ENCODE results near the gene DOP1B.

DOP1B gene

GRCh38 chr21:36149788-36150711 is 6.6 kb upstream of the DOP1B start:
- no peak for TF ChIP-seq CTCF (IDR thresholded peaks at IDR 0.05; ENCODE audit: low read length, missing control alignments)

DNA sequence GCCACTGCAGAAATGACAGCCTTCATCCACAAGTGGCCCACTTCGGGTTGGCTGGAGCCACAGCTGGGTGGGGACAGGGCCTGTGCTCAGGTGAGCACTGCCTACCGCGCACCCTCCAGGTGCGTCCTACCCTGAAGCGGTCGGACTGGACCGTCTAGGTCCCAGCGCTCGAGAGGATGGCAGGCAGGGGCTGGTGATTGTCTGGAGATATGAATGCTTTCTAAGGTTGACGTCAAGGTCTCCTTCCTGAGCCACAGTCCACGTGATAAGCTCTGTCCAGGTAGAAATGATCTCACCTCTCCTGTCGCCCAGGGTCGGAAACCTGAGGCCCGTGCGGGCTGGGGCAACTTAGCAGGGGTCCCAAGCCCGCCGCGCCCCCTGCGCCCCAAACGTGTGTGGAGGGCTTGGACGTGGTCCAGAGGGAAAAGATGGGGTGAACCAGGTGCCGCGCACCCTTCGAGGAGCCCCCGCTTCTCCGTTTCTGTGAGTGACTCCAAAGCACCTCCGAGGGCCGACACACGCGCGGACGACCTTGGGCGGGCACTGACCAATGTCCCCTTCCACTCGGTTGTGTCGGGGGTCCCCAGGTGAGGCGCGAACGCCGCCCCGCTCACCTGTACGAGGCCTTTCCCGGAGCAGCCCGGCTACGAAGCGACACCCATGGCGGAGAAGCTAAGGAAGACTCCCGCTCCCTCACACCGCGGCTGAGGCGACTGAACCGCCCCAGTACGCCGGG is 853 bp upstream of the DOP1B start:
- TF ChIP-seq CTCF (IDR thresholded peaks at IDR 0.05; ENCODE audit: low read length, missing control alignments) = no peak
- peak overlapping the region; percentile 70 for H3K4me3 ChIP-seq (replicated peaks; ENCODE audit: low read depth, low read length)
- DNase-seq (ENCODE audit: low read depth) = no peak

More at GRCh38 chr21:36149788-36150711, 6.6 kb upstream of the DOP1B start:
- H3K4me3 ChIP-seq (replicated peaks; ENCODE audit: low read depth, low read length) = no peak overlapping the region
- DNase-seq (ENCODE audit: low read depth) = peak; percentile 48

GRCh38 chr21:36156339-36156814 is 247 bp upstream of the DOP1B start:
- peak; percentile 99 for DNase-seq (ENCODE audit: low read depth)
- H3K4me3 ChIP-seq (replicated peaks; ENCODE audit: low read depth, low read length) = peak overlapping the region; percentile 70
- TF ChIP-seq CTCF (IDR thresholded peaks at IDR 0.05; ENCODE audit: low read length, missing control alignments) = no peak

GRCh38 chr21:36159356-36159921 is 2.8 kb downstream of the DOP1B start:
- no peak for TF ChIP-seq CTCF (IDR thresholded peaks at IDR 0.05; ENCODE audit: low read length, missing control alignments)
- no peak for DNase-seq (ENCODE audit: low read depth)
- H3K4me3 ChIP-seq (replicated peaks; ENCODE audit: low read depth, low read length) = no peak overlapping the region

GRCh38 chr21:36160850-36161178 is 4.2 kb downstream of the DOP1B start:
- no peak for DNase-seq (ENCODE audit: low read depth)

DNA sequence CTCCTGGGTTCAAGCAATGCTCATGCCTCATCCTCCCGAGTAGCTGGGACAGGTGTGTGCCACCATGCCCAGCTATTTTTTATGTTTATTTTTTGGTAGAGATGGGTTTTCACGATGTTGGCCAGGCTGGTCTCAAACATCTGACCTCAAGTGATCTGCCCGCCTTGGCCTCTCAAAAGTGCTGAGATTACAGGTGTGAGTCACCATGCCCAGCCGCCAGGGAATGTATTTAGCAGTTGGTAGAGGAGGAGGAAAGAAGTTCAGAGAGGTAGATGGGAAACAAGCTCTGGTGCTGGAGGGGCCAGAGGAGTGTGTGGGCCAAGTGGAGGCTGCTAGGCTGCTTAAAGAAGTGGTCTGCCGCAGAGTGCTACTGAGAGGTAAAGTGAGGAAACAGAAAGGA is 6.0 kb downstream of the DOP1B start:
- DNase-seq (ENCODE audit: low read depth) = no peak
- no peak overlapping the region for H3K4me3 ChIP-seq (replicated peaks; ENCODE audit: low read depth, low read length)
- TF ChIP-seq CTCF (IDR thresholded peaks at IDR 0.05; ENCODE audit: low read length, missing control alignments) = no peak

More at GRCh38 chr21:36160850-36161178, 4.2 kb downstream of the DOP1B start:
- no peak for TF ChIP-seq CTCF (IDR thresholded peaks at IDR 0.05; ENCODE audit: low read length, missing control alignments)
- H3K4me3 ChIP-seq (replicated peaks; ENCODE audit: low read depth, low read length) = no peak overlapping the region
